DMS114 treated with DMSO at 0.1 percent for 48 hours (cell line): Measurements from ENCODE around the gene DPEP1.
"Not testable (repeated sequence)": the region's sequence is repeated elsewhere in the genome, so short reads cannot be mapped to it uniquely, and the experiment has no call there.

Experiments used
- DNase-seq: peaks from one replicate; lab custom pipeline; 2025; ENCODE audit not compliant: unreplicated experiment; lab: John Stamatoyannopoulos, UW

The DPEP1 gene

GRCh38 chr16:89618109-89618998 lies 4.9 kb downstream of the DPEP1 start:
- DNase-seq = no peak

GRCh38 chr16:89619840-89620239 lies 6.4 kb downstream of the DPEP1 start:
- DNase-seq = no peak

GRCh38 chr16:89620406-89620841 lies 7.0 kb downstream of the DPEP1 start:
- no peak for DNase-seq

- no peak for DNase-seq
Measured at GRCh38 chr16:89621136-89621697, 7.8 kb downstream of the DPEP1 start.

- DNase-seq = no peak
Measured at GRCh38 chr16:89621698-89622409, 8.4 kb downstream of the DPEP1 start.

GRCh38 chr16:89623511-89624261 lies 10.2 kb downstream of the DPEP1 start:
- DNase-seq = no peak

GRCh38 chr16:89624777-89625761 lies 11.6 kb downstream of the DPEP1 start:
- DNase-seq = no peak

GRCh38 chr16:89629827-89630610 lies 16.6 kb downstream of the DPEP1 start:
- no peak for DNase-seq

- no peak for DNase-seq
Measured at GRCh38 chr16:89633064-89633631, 19.7 kb downstream of the DPEP1 start.

GRCh38 chr16:89634463-89635385 lies 21.3 kb downstream of the DPEP1 start:
- DNase-seq = not testable (repeated sequence)

GRCh38 chr16:89636663-89637062 lies 23.2 kb downstream of the DPEP1 start:
- no peak for DNase-seq

GRCh38 chr16:89637379-89637778 lies 23.9 kb downstream of the DPEP1 start:
- DNase-seq = no peak

GRCh38 chr16:89638455-89638854 lies 25.0 kb downstream of the DPEP1 start:
- no peak for DNase-seq

GRCh38 chr16:89639385-89639784 lies 25.9 kb downstream of the DPEP1 start:
- no peak for DNase-seq

- no peak for DNase-seq
Measured at GRCh38 chr16:89641458-89642119, 28.1 kb downstream of the DPEP1 start.

GRCh38 chr16:89642574-89642973 lies 29.1 kb downstream of the DPEP1 start:
- no peak for DNase-seq

- no peak for DNase-seq
Measured at GRCh38 chr16:89643769-89644300, 30.4 kb downstream of the DPEP1 start.
